COLO668 (cell line): Measurements from ENCODE around the gene RHBDL1.

Experiments
- DNase-seq: peaks from one replicate; lab custom pipeline; 2025; ENCODE audit not compliant: unreplicated experiment; lab: John Stamatoyannopoulos, UW

The RHBDL1 gene

DNA sequence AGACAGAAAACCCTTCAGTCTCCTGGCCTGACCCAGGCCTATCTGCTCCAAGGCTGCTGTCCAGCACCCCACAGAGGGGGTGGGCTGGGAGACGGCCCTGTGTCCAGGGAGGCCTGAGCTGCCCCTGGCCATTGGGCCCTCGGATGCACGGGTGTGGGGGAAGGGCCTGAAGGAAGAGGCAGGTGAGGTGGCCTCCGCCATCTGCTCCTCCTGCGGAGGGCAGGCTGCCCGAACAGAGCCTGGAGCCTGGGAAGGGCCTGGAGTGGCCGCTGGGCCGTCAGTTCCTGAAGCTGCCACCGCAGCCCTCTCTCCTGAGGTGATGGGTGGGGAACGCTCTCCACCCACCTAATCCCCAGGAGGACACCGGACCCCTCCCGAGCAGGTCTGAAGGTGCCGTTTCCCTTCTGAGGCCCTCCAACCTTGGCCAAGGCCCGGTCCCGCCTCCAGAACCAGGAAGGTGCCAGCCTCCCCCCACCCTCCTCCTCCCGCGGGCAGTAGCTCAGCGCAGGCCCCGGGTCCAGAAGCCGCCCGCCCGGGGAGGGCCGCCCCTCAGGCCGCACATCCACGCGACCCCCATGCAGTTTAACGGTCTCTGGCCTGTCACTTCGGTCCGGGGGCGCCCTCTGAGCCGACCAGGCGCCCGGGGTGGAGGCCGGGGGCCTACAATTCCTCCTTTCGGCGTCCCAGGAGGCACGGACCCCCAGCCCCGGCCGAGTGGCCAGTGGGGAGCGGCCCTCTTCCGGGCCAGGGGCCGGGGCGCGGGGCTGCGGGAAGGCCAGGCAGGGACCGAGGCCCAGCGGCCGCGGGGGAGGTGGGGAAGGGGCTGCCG is 29.3 kb downstream of the RHBDL1 start:
- peak; percentile 67 for DNase-seq

- DNase-seq, result peak; percentile 95
These were observed 30.1 kb downstream of the RHBDL1 start, which contains the start of gene FBXL16 for GRCh38 chr16:705431-706188. TSS of gene FBXL16 (minus strand) at chr16:705801. CDS start at chr16:697405, 8,396 bp downstream.

DNA sequence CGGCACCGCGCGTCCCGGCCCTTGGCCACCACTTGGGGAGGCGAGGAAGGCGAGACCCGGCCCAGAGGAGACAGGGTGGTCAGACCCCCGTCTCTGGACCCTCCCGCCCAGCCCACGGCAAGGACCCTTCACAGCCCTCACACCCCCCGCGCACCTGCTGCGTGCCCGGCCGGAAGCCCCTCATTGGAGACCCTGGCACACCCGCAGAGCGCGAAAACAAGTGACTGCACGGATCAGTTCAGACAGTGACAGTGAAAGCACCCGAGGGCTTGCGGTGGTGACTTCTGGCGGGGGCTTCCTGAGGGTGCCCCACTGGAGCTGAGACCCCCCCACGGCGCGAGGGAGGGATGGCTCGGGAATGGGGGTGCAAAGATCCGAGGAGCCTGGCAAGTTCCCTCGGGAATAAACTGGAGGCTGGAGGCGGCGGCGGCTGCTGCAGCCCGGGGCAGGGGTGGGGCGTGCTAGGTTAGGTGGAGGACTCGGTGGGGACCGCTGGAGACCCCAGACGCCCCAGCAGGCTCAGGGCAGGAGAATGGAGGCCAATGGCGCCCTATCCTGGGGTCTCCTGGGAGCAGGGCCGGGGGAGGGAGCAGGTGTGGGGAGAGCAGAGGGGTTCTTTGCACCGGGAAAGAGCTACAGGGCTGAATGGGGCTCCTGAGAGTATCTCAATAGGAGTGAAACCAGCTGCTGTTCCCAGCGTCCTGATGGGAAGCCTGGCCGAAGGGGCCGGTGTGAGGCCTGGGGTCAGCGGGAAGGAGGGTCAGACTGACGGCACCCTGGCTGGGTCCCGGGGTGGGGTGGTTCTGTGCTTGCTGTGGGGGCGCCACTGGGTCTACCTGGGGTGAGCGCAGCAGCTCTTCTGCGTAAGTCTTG is 31.0 kb downstream of the RHBDL1 start:
- peak; percentile 55 for DNase-seq

- DNase-seq, result peak; percentile 80
These were observed 31.6 kb downstream of the RHBDL1 start for GRCh38 chr16:707062-707538.

DNA sequence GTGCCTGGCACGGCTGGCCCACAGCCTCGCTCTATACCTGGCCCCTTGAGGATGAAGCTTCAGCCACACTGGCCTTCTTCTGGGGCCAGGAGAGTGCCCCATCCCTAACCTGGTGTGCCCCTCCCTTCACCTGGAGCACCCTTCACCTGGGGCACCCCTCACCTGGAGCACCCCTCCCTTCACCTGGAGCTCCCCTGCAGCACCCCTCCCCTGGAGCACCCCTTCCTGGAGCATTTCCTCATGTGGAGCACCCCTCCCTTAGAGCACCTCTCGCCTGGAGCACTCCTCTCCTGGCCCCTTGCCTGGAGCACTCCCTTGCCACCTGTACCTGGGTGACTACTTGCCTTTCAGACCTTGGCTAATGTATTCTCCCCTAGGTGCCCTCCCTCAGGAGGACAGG is 32.5 kb downstream of the RHBDL1 start:
- DNase-seq, result no peak

DNA sequence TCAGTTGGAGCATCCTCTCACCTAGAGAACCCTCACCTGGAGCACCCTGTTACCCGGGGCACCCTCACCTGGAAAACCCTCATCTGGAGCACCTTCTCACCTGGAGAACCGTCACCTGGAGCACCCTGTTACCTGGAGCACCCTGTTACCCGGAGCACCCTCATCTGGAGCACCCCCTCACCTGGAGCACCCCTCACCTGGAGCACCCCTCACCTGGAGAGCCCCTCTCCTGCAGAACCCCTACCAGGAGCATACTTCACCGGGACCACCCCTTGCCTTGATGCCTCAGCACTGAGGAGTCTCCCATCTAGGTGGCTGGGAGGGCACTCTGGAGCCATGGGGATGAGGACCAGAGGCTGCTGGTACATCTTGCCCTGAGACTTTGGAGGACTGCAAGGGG is 33.5 kb downstream of the RHBDL1 start:
- DNase-seq, result no peak

DNA sequence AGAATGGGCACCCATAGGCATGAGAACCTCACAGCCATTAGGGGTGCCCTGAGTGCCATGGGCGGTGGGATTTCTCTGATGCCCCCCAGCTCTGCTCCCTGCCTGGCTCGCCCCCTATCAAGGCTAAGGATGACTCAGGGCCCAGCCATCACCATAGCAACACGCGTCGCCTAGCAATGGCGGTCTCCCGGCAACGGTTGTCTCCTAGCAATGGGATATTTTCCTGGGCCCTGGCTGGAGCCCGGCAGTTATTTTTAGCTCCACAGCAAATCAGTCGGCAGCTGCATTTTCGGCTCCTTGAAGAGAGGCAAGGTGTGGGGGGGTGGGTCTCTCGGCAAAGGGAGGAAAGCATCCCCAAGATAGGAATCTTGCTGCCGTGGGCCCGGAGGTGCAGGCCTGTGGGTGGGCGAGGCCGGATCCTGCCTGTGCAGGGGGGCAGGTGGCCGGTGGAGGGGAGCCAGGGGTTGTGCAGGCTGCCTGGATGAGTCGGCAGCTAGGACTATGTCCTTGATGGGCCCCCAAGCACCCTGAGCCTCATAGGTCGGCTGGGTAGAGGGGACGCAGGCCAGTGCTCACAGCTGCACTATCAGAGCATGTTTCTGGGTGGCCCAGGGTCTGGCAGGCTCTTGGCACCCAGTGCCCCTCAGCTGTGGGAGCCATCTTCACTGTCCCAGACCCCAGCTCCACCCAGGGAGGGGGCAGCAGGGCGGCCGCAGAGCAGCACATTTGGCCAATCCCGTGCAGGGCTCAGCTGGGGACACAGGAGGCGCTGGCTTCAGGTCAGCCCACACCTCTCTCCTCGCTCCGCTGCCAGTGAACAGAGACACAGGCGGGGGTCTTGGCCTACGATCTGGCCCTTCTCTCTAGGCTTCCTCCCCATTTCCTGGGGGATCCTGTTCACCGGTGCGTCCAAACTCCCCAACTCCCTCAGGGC is 34.4 kb downstream of the RHBDL1 start:
- peak; percentile 95 for DNase-seq

GRCh38 chr16:710500-711075 is 35.1 kb downstream of the RHBDL1 start:
- DNase-seq, result peak; percentile 72

- no peak for DNase-seq
These were observed 35.6 kb downstream of the RHBDL1 start for GRCh38 chr16:711084-711483.

- peak; percentile 83 for DNase-seq
These were observed 36.3 kb downstream of the RHBDL1 start for GRCh38 chr16:711548-712320.

GRCh38 chr16:712740-713250 is 37.3 kb downstream of the RHBDL1 start:
- peak; percentile 69 for DNase-seq

DNA sequence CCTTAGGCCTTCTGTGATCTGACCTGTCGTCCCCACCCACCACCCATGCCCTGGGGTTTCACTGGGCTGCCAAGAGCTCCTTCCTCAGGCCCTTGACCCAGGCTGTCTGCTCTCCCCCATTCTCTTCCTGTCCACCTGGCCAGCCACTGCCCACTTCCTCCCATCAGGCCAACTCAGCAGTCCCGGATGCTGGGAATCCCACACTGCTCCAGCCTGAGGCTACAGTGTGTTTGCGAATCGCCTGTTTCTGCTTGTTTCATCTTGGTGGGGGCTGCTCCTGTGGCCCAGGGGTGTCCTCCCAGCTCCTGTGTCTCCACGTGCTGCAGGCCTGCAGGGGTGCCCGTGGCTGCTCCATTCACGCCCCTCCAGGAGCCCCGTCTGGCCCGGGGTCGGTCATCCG is 38.6 kb downstream of the RHBDL1 start:
- DNase-seq, result no peak

DNA sequence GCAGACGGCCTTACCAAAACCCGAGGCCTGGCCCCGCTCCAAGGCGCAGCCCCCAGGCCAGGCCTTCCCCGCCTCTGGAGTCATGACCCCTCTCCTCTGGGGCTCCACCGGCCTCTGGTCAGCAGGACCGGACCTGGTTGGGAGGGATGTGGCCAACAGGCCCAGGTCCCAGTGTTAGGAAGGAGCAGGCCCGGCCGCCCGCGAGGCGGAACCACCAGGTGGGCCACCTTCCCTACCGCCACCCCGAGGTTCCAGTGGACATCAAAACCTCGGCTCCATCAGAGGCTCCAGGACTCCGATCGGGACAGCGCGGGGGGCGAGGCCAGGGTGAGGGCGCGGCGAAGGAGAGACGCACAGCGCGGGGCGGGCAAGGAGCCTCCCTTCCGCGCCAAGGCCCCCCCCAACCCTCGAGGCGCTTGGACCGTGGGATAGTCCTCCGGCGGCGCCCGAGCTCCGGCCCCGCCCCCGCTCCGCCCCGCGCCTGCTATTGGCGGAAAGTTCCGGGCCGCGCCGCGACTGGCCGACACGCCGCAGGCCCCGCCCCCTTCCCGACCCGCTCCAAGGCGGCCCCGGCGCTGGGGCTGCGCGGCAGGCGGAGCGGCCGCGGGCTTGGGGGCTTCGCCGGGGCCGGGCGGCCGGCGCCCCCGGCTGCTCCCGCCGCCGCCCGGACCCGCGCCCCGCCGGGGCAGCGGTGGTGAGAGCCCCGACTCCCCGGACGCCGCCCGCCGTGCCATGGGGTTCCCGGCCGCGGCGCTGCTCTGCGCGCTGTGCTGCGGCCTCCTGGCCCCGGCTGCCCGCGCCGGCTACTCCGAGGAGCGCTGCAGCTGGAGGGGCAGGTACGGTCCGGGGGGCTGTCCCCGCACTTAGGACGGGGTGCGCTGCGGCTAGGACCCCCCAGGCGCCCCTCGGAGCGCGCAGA is 39.3 kb downstream of the RHBDL1 start, which contains the start of gene METRN:
Gene METRN, plus strand, starts transcription at position 561 of the 919 bp plus-strand sequence. Its CDS starts 172 bp downstream, at position 733.
- DNase-seq, result peak; percentile 93

- DNase-seq, result peak; percentile 71
These were observed 40.2 kb downstream of the RHBDL1 start for GRCh38 chr16:715477-716199.

DNA sequence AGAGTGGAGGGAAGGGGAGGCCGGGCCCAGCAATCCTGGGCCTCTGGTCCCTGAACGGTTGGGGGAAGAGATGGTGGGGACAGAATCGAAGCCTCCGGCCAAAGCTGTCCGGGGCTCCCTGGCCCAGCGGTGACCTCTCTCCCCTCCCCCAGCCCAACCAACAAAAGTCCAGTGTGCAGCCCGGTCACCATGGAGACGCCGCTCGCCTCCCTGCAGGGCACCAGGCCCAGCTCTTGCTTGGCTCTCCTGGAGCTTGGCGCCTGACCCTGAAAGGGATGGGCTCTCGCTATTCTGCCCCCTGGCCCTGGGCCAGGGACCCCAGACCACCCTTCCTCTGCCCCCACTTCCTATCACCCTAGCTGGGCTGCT is 40.7 kb downstream of the RHBDL1 start:
- DNase-seq, result peak; percentile 70

DNA sequence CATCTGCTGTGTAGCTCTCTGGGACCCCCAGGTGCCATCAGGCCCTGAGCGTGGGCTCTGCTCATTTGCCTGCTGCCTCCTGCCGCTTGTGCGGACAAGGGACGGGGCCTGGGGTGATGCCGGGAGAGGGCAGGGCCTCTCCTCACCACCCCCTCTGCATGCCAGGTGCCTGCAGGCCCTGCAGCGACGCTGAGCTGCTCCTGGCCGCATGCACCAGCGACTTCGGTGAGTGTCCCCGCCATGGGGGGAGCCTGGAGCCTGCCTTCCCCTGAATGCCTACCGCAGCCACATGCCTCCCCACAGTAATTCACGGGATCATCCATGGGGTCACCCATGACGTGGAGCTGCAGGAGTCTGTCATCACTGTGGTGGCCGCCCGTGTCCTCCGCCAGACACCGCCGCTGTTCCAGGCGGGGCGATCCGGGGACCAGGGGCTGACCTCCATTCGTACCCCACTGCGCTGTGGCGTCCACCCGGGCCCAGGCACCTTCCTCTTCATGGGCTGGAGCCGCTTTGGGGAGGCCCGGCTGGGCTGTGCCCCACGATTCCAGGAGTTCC is 41.4 kb downstream of the RHBDL1 start:
- DNase-seq, result no peak
